HCT116 (cell line): ENCODE data around the gene COG8. TPM values are rescaled to one million over a fixed set of nuclear protein-coding genes. Genes with fewer than 3 reads are reported as not detected.

ENCODE experiments used
- ATAC-seq: fragments of 200-7000 bp; cut with Tn5 transposase; 2 replicates; pipeline ENCODE4 v1.9.1; 2020; ENCODE audit warnings: mild to moderate bottlenecking, moderate library complexity
- BruUV-seq: library from RNA; stranded (reverse); fragments of 400-500 nt; replicated peaks from 2 replicates; lab custom pipeline; 2021; lab: Mats Ljungman, UMichigan
- CTCF ChIA-PET: fragments of 300-600 bp; sonication (Branson Sonifier 250); formaldehyde crosslinking; loops from one replicate; lab custom pipeline; 2021; ENCODE audit warnings: antibody characterized with exemption; lab: Charles Lee
- POLR2A ChIA-PET: fragments of 300-600, 350-600 bp; sonication (Branson Sonifier 250); formaldehyde crosslinking; loops from one replicate; lab custom pipeline; 2021; ENCODE audit warnings: antibody characterized with exemption; lab: Charles Lee
- RAD21 ChIA-PET, 2 experiments: fragments of 300-600 bp; sonication (Branson Sonifier 250); formaldehyde crosslinking; loops; one replicate each; lab custom pipeline; 2023; ENCODE audit warnings: low total read pairs in 2 of 2; ENCODE audit not compliant: uncharacterized antibody in 2 of 2, unreplicated experiment in 2 of 2, low non-redundant PET in 1 of 2; lab: Charles Lee
- DNase-seq: peaks from one replicate; pipeline ENCODE4 v3.0.0-alpha.2; 2010; ENCODE audit warnings: low read depth, low spot score
- H2AFZ ChIP-seq: fragments of 200-600 bp; shearing (Covaris generic), sonication (generic); 2 replicates; pipeline ENCODE4 v1.6.1; 2017; ENCODE audit warnings: low read depth, mixed run types, mixed read lengths, antibody characterized with exemption, low read length; ENCODE audit not compliant: poor library complexity, severe bottlenecking
- H3K27ac ChIP-seq: 2 replicates; pipeline ENCODE4 v1.5.1; 2012; ENCODE audit warnings: low read depth, low read length
- H3K27me3 ChIP-seq: fragments of 200-600 bp; sonication (generic); 2 replicates; pipeline ENCODE4 v1.6.1; 2016; ENCODE audit warnings: mixed run types, low read length, mixed read lengths; ENCODE audit not compliant: insufficient read depth
- H3K36me3 ChIP-seq, 2 experiments: fragments of 200-500 bp in 1 of 2; fragments of 200-600 bp in 1 of 2; sonication (Bioruptor generic) in 1 of 2; sonication (generic) in 1 of 2; 2 replicates each; pipeline versions ENCODE4 v1.5.1 to v1.6.1; 2014 to 2016; ENCODE audit warnings: low read length in 2 of 2, inconsistent platforms in 1 of 2, mixed read lengths in 1 of 2, mixed run types in 1 of 2; ENCODE audit not compliant: insufficient read depth in 2 of 2, control insufficient read depth in 1 of 2
- H3K4me1 ChIP-seq, 2 experiments: fragments of 200-600 bp in 1 of 2; sonication (generic) in 1 of 2; 2 replicates each; pipeline versions ENCODE4 v1.5.1 to v1.6.1; 2012 to 2017; ENCODE audit warnings: low read length in 2 of 2, inconsistent platforms in 1 of 2, mild to moderate bottlenecking in 1 of 2, mixed read lengths in 1 of 2, mixed run types in 1 of 2, moderate library complexity in 1 of 2; ENCODE audit not compliant: insufficient read depth in 2 of 2, control insufficient read depth in 1 of 2
- H3K4me2 ChIP-seq: fragments of 200-600 bp; sonication (generic); 2 replicates; pipeline ENCODE4 v1.6.1; 2017; ENCODE audit warnings: mixed run types, low read length, mixed read lengths
- H3K4me3 ChIP-seq, 2 experiments: fragments of 200-600 bp in 1 of 2; sonication (generic) in 1 of 2; replicated peaks in 1 of 2; 2 replicates each; pipeline ENCODE4 v1.5.1; 2011 to 2016; ENCODE audit warnings: low read length in 2 of 2, control low read depth in 1 of 2, low read depth in 1 of 2, mild to moderate bottlenecking in 1 of 2, mixed read lengths in 1 of 2, mixed run types in 1 of 2
- H3K79me2 ChIP-seq: fragments of 200-600 bp; sonication (generic); 2 replicates; pipeline ENCODE4 v1.6.1; 2017; ENCODE audit warnings: mild to moderate bottlenecking, mixed run types, low read length, moderate library complexity, mixed read lengths; ENCODE audit not compliant: insufficient read depth
- H3K9ac ChIP-seq: fragments of 200-600 bp; sonication (generic); 2 replicates; pipeline ENCODE4 v1.6.1; 2016; ENCODE audit warnings: low read length, mixed read lengths
- H3K9me2 ChIP-seq: fragments of 200-600 bp; sonication (generic), shearing (Covaris generic); 2 replicates; pipeline ENCODE4 v1.6.1; 2017; ENCODE audit warnings: mixed run types, mild to moderate bottlenecking, moderate library complexity; ENCODE audit not compliant: insufficient read depth
- H3K9me3 ChIP-seq, 2 experiments: fragments of 200-500 bp in 1 of 2; fragments of 200-600 bp in 1 of 2; sonication (Bioruptor generic) in 1 of 2; sonication (generic) in 1 of 2; 2 replicates each; pipeline ENCODE4 v1.6.1; 2014 to 2017; ENCODE audit warnings: low read length in 2 of 2, mixed read lengths in 2 of 2, inconsistent platforms in 1 of 2, low read depth in 1 of 2, mild to moderate bottlenecking in 1 of 2, mixed run types in 1 of 2, moderate library complexity in 1 of 2; ENCODE audit not compliant: control insufficient read depth in 1 of 2, insufficient read depth in 1 of 2
- H4K20me1 ChIP-seq: fragments of 200-600 bp; sonication (generic), shearing (Covaris generic); 2 replicates; pipeline ENCODE4 v1.6.1; 2017; ENCODE audit warnings: mixed run types, mild to moderate bottlenecking, moderate library complexity; ENCODE audit not compliant: insufficient read depth
- ATF3 ChIP-seq: IDR thresholded peaks from 2 replicates; pipeline ENCODE4 v1.6.1; 2012
- CEBPB ChIP-seq: IDR thresholded peaks from 2 replicates; pipeline ENCODE4 v1.6.1; 2012; ENCODE audit warnings: low read depth
- CTCF ChIP-seq, 3 experiments: fragments of 200-600 bp in 1 of 3; sonication (generic) in 1 of 3; IDR thresholded peaks in 2 of 3; conservative IDR thresholded peaks in 1 of 3; 2 replicates each; pipeline ENCODE4 v1.5.1; 2012 to 2017; ENCODE audit warnings: low read depth in 2 of 3, low read length in 2 of 3, antibody characterized with exemption in 1 of 3, borderline replicate concordance in 1 of 3, control low read depth in 1 of 3, mild to moderate bottlenecking in 1 of 3, mixed read lengths in 1 of 3, mixed run types in 1 of 3, moderate library complexity in 1 of 3; ENCODE audit not compliant: insufficient read depth in 1 of 3
- EGR1 ChIP-seq: IDR thresholded peaks from 2 replicates; pipeline ENCODE4 v1.6.1; 2012; ENCODE audit warnings: low read depth
- ELF1 ChIP-seq: IDR thresholded peaks from 2 replicates; pipeline ENCODE4 v1.6.1; 2012; ENCODE audit warnings: low read depth, borderline replicate concordance
- EZH2phosphoT487 ChIP-seq: fragments of 200-600 bp; IDR thresholded peaks from 2 replicates; pipeline ENCODE4 v1.6.1; 2018; ENCODE audit warnings: antibody characterized with exemption, borderline replicate concordance
- FOSL1 ChIP-seq: IDR thresholded peaks from 2 replicates; pipeline ENCODE4 v1.6.1; 2012; ENCODE audit warnings: low read depth
- JUND ChIP-seq: IDR thresholded peaks from 2 replicates; pipeline ENCODE4 v1.6.1; 2012
- MAX ChIP-seq: IDR thresholded peaks from 2 replicates; pipeline ENCODE4 v1.6.1; 2012
- POLR2A ChIP-seq: IDR thresholded peaks from 2 replicates; pipeline ENCODE4 v1.7.0; 2011; ENCODE audit warnings: borderline replicate concordance; ENCODE audit not compliant: insufficient read depth, insufficient read length; ENCODE audit errors: extremely low read depth
- REST ChIP-seq: IDR thresholded peaks from 2 replicates; pipeline ENCODE4 v1.6.1; 2012; ENCODE audit warnings: low read depth
- SIN3A ChIP-seq: IDR thresholded peaks from 2 replicates; pipeline ENCODE4 v1.6.1; 2012; ENCODE audit warnings: low read depth
- SRF ChIP-seq: IDR thresholded peaks from 2 replicates; pipeline ENCODE4 v1.6.1; 2012; ENCODE audit warnings: low read depth
- TCF7L2 ChIP-seq: IDR thresholded peaks from 2 replicates; pipeline ENCODE4 v1.7.0; 2011; ENCODE audit warnings: borderline replicate concordance, inconsistent platforms; ENCODE audit not compliant: insufficient read depth, insufficient read length; ENCODE audit errors: extremely low read depth
- ZFX ChIP-seq: fragments of 450-650 bp; IDR thresholded peaks from 2 replicates; pipeline ENCODE4 v1.6.1; 2017
- ZNF274 ChIP-seq: fragments of 200-500 bp; sonication (Bioruptor generic); IDR thresholded peaks from 2 replicates; pipeline ENCODE4 v1.6.1; 2014; ENCODE audit warnings: mild to moderate bottlenecking, low read depth, low read length, inconsistent platforms
- intact Hi-C: fragments of 100-400 bp; cut with micrococcal nuclease; formaldehyde crosslinking; loops from 2 replicates; pipeline ENCODE4 v1.10.0; 2022
- total RNA-seq: library from RNA; stranded (reverse); gene quantifications from one replicate; pipeline ENCODE4 v1.2.1, GENCODE V29; 2021; ENCODE audit not compliant: unreplicated experiment

Gene COG8
- total RNA-seq, 1 experiment from 2014 or later = 50.3 TPM

- no peaks in the 10 kb centered on the region for H3K27me3 ChIP-seq
- ChIA-PET CTCF (no interaction called here), POLR2A (no interaction called here), RAD21 (no interaction called here)
- no peak for TF ChIP-seq ZFX
- TF ChIP-seq FOSL1 = no peak
- TF ChIP-seq ATF3 = no peak
- TF ChIP-seq POLR2A = no peak
- no peak for TF ChIP-seq SRF
- no peak for TF ChIP-seq EGR1
- TF ChIP-seq JUND = no peak
- no peak for TF ChIP-seq ZNF274
- no peak for TF ChIP-seq REST
- no peak for TF ChIP-seq CEBPB
- TF ChIP-seq MAX = no peak
- TF ChIP-seq CTCF (IDR thresholded peaks at IDR 0.05 in 2 of 3, conservative IDR thresholded peaks at IDR 0.05 in 1 of 3; ENCODE audit: borderline replicate concordance in 1 of 3, insufficient read depth in 1 of 3, low read depth in 2 of 3, low read length in 2 of 3) = no peak
- no peak for TF ChIP-seq EZH2phosphoT487
- TF ChIP-seq SIN3A = no peak
- no peak for TF ChIP-seq ELF1
- TF ChIP-seq TCF7L2 = no peak
- H3K9me2 ChIP-seq = no peaks in the 10 kb centered on the region
- BruUV-seq = no TSS peak
- no peak overlapping the region for H3K4me2 ChIP-seq
- no peak overlapping the region for H3K4me3 ChIP-seq
- peaks cover 6 to 14% of the 10 kb centered on the region in 2 experiments for H3K4me1 ChIP-seq
- H3K27ac ChIP-seq = no peak overlapping the region
- peaks cover 20 to 39% of the 10 kb centered on the region in 2 experiments; a peak in 3 of 4 replicates for H3K36me3 ChIP-seq
- ATAC-seq (no peak), DNase-seq (no peak)
- no peaks in the 10 kb centered on the region for H4K20me1 ChIP-seq
- no peak overlapping the region for H2AFZ ChIP-seq
- H3K79me2 ChIP-seq = peaks cover 61% of the 10 kb centered on the region
- intact Hi-C loops = no loop called here
- H3K9me3 ChIP-seq = no peaks in the 10 kb centered on the region
- H3K9ac ChIP-seq = no peak overlapping the region
These were observed 24.8 kb downstream of the COG8 start for GRCh38 chr16:69314534-69314933.
